K562 (cell line): ENCODE measurements around the gene FRMD1.

Experiments used
- BCL6 ChIP-seq: fragments of 250-450 bp; sonication (Bioruptor Pico); IDR thresholded peaks from 2 replicates; pipeline ENCODE4 v1.4.0; 2020
- BRF1 ChIP-seq: IDR thresholded peaks from 3 replicates; pipeline ENCODE4 v1.6.1; 2011; ENCODE audit warnings: borderline replicate concordance, mild to moderate bottlenecking; ENCODE audit not compliant: insufficient read length; ENCODE audit errors: extremely low read depth
- DNMT1 ChIP-seq: fragments of 450-650 bp; IDR thresholded peaks from 2 replicates; pipeline ENCODE4 v1.6.1; 2016; ENCODE audit warnings: antibody characterized with exemption, mild to moderate bottlenecking
- MAZ ChIP-seq, 2 experiments: fragments of 450-650 bp in 1 of 2; sonication (generic) in 1 of 2; formaldehyde crosslinking; IDR thresholded peaks in 1 of 2; conservative IDR thresholded peaks in 1 of 2; 2 replicates each; pipeline versions ENCODE4 v1.4.0 to v1.5.0; 2020; ENCODE audit warnings: mild to moderate bottlenecking in 1 of 2, missing genetic modification reagents in 1 of 2
- NFXL1 ChIP-seq: fragments of 450-650 bp; formaldehyde crosslinking; IDR thresholded peaks from 2 replicates; pipeline ENCODE4 v1.4.0; 2021; ENCODE audit warnings: mild to moderate bottlenecking
- UBTF ChIP-seq, 2 experiments: IDR thresholded peaks; 2 replicates each; pipeline ENCODE4 v1.6.1; 2012; ENCODE audit warnings: improper control_type of control experiment in 2 of 2, low read depth in 2 of 2, low read length in 2 of 2, borderline replicate concordance in 1 of 2
- YY1 ChIP-seq, 3 experiments: IDR thresholded peaks; 2 replicates each; pipeline ENCODE4 v1.6.1; 2011; ENCODE audit warnings: low read length in 2 of 3, mild to moderate bottlenecking in 2 of 3, moderate library complexity in 2 of 3, borderline replicate concordance in 1 of 3, control low read depth in 1 of 3, low read depth in 1 of 3; ENCODE audit not compliant: insufficient read depth in 3 of 3, insufficient replicate concordance in 2 of 3, control insufficient read depth in 1 of 3, insufficient read length in 1 of 3; ENCODE audit errors: extremely low read depth in 1 of 3
- ZBTB33 ChIP-seq: sonication (generic); formaldehyde crosslinking; IDR thresholded peaks from 2 replicates; pipeline ENCODE4 v1.8.1; 2023; ENCODE audit warnings: mild to moderate bottlenecking, missing genetic modification reagents
- ZBTB49 ChIP-seq: sonication (generic); formaldehyde crosslinking; IDR thresholded peaks from 2 replicates; pipeline ENCODE4 v1.8.0; 2022; ENCODE audit warnings: missing genetic modification reagents, mild to moderate bottlenecking, borderline replicate concordance

- TF ChIP-seq BRF1 (no peak), ZBTB33 (CRISPR knock-in tag) (no peak), BCL6 (CRISPR knock-in tag) (no peak), ZBTB49 (CRISPR knock-in tag) (no peak), MAZ (CRISPR knock-in tag; conservative IDR thresholded peaks at IDR 0.05 in 1 of 2, IDR thresholded peaks at IDR 0.05 in 1 of 2) (no peak), YY1 (IDR thresholded peaks at IDR 0.05; ENCODE audit: borderline replicate concordance in 1 of 3, control insufficient read depth in 1 of 3, extremely low read depth in 1 of 3, insufficient read depth in 3 of 3, insufficient read length in 1 of 3, insufficient replicate concordance in 2 of 3, low read depth in 1 of 3, low read length in 2 of 3) (no peak), DNMT1 (no peak), NFXL1 (no peak), UBTF (IDR thresholded peaks at IDR 0.05; ENCODE audit: borderline replicate concordance in 1 of 2, low read depth in 2 of 2, low read length in 2 of 2) (no peak)
Observed at GRCh38 chr6:168049277-168049676, 29.7 kb downstream of the FRMD1 start.
